A673 (cell line): ENCODE measurements around the gene PHF14. TPM values are rescaled to one million over a fixed set of nuclear protein-coding genes. Genes with fewer than 3 reads are reported as not detected.

Source experiments
- BruUV-seq: library from RNA; stranded (reverse); fragments of 400-500 nt; replicated peaks from 2 replicates; lab custom pipeline; 2021; lab: Mats Ljungman, UMichigan
- CTCF ChIA-PET: fragments of 300-600 bp; sonication (Branson Sonifier 250); formaldehyde crosslinking; loops from one replicate; lab custom pipeline; 2022; ENCODE audit warnings: antibody characterized with exemption; lab: Charles Lee
- POLR2A ChIA-PET: fragments of 300-600 bp; sonication (Branson Sonifier 250); formaldehyde crosslinking; loops from one replicate; lab custom pipeline; 2022; ENCODE audit warnings: antibody characterized with exemption; ENCODE audit not compliant: low non-redundant PET; lab: Charles Lee
- DNase-seq: peaks from one replicate; pipeline ENCODE4 v3.0.0-alpha.2; 2015; ENCODE audit warnings: low spot score
- H3K27ac ChIP-seq: fragments of 200-600 bp; sonication (generic); 2 replicates; pipeline ENCODE4 v1.5.1; 2016; ENCODE audit warnings: mixed run types, low read depth, mild to moderate bottlenecking, mixed read lengths, antibody characterized with exemption, low read length; ENCODE audit not compliant: poor library complexity, severe bottlenecking
- H3K27me3 ChIP-seq: fragments of 200-600 bp; sonication (generic); replicated peaks from 2 replicates; pipeline ENCODE4 v1.6.1; 2017; ENCODE audit warnings: mixed run types, low read depth, mild to moderate bottlenecking, mixed read lengths, antibody characterized with exemption, low read length; ENCODE audit not compliant: insufficient read depth, poor library complexity
- H3K36me3 ChIP-seq: fragments of 200-600 bp; sonication (generic); 2 replicates; pipeline ENCODE4 v1.6.1; 2016; ENCODE audit warnings: mixed run types, mild to moderate bottlenecking, mixed read lengths, antibody characterized with exemption, low read length; ENCODE audit not compliant: insufficient read depth, poor library complexity, severe bottlenecking
- H3K4me1 ChIP-seq: fragments of 200-600 bp; sonication (generic); 2 replicates; pipeline ENCODE4 v1.6.1; 2017; ENCODE audit warnings: mixed run types, mild to moderate bottlenecking, mixed read lengths, antibody characterized with exemption, low read length; ENCODE audit not compliant: insufficient read depth, poor library complexity, severe bottlenecking
- H3K4me3 ChIP-seq: fragments of 200-600 bp; sonication (generic); 2 replicates; pipeline ENCODE4 v1.5.1; 2016; ENCODE audit warnings: low read depth, mixed run types, mild to moderate bottlenecking, mixed read lengths, low read length; ENCODE audit not compliant: poor library complexity, severe bottlenecking
- H3K9me3 ChIP-seq: fragments of 200-600 bp; sonication (generic); 2 replicates; pipeline ENCODE4 v1.6.1; 2016; ENCODE audit warnings: mixed run types, low read depth, mild to moderate bottlenecking, mixed read lengths, antibody characterized with exemption, low read length; ENCODE audit not compliant: poor library complexity, severe bottlenecking
- EZH2 ChIP-seq: fragments of 200-600 bp; sonication (generic); IDR thresholded peaks from 2 replicates; pipeline ENCODE4 v1.6.1; 2017; ENCODE audit warnings: borderline replicate concordance, low read depth, mild to moderate bottlenecking, mixed read lengths, antibody characterized with exemption, low read length; ENCODE audit not compliant: poor library complexity, severe bottlenecking
- intact Hi-C: fragments of 100-400 bp; cut with micrococcal nuclease; formaldehyde crosslinking; loops from one replicate; pipeline ENCODE4 v1.10.0; 2022; ENCODE audit not compliant: unreplicated experiment
- total RNA-seq: library from RNA; stranded (reverse); gene quantifications from 2 replicates; pipeline ENCODE4 v1.2.3, GENCODE V29; 2021
- TF ChIP-seq, protein P1 (sequence below): fragments of 300-800, 200-600 bp; sonication (generic); conservative IDR thresholded peaks from 2 replicates; pipeline ENCODE4 v1.5.1; 2017; ENCODE audit warnings: low read depth, mild to moderate bottlenecking, antibody characterized with exemption, low read length, moderate library complexity, mixed read lengths

The PHF14 gene
- total RNA-seq, 1 experiment from 2014 or later = 79.5 TPM

DNA sequence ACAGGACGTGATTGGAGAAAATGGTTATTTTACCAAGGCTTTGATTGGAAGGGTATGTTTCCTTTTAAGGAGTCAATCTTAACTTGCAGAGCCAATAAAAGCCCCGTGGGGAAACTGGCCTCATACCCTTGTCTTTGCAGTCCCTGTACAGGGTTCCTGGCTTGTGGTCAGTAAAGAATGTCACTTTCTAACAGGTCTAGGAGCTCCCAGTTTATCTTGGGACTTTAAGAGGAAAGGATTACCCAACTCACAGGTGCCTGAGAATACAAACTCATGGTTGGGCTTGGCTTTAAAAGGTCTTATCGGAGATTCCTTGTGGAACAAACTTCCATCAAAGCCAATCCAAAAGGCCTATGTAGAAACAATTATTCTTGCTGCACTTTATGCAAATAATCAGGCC, 221.8 kb downstream of the PHF14 start:
- H3K27me3 ChIP-seq = no peaks in the 10 kb centered on the region
- peaks cover 4% of the 10 kb centered on the region for H3K4me1 ChIP-seq
- no peaks in the 10 kb centered on the region for H3K9me3 ChIP-seq
- no peak overlapping the region for H3K4me3 ChIP-seq
- intact Hi-C loops = no loop called here
- ChIA-PET POLR2A (no interaction called here), CTCF (no interaction called here)
- no peaks in the 10 kb centered on the region for H3K36me3 ChIP-seq
- BruUV-seq = no TSS peak
- no peak overlapping the region for H3K27ac ChIP-seq
- no peak for TF ChIP-seq EZH2
- TF ChIP-seq, protein P1, sequence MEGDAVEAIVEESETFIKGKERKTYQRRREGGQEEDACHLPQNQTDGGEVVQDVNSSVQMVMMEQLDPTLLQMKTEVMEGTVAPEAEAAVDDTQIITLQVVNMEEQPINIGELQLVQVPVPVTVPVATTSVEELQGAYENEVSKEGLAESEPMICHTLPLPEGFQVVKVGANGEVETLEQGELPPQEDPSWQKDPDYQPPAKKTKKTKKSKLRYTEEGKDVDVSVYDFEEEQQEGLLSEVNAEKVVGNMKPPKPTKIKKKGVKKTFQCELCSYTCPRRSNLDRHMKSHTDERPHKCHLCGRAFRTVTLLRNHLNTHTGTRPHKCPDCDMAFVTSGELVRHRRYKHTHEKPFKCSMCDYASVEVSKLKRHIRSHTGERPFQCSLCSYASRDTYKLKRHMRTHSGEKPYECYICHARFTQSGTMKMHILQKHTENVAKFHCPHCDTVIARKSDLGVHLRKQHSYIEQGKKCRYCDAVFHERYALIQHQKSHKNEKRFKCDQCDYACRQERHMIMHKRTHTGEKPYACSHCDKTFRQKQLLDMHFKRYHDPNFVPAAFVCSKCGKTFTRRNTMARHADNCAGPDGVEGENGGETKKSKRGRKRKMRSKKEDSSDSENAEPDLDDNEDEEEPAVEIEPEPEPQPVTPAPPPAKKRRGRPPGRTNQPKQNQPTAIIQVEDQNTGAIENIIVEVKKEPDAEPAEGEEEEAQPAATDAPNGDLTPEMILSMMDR = no peak
- no peak for DNase-seq

GRCh38 chr7:11196143-11196542, 222.5 kb downstream of the PHF14 start:
- TF ChIP-seq, protein P1 = no peak
- TF ChIP-seq EZH2 = no peak
- intact Hi-C loops = no loop called here
- POLR2A ChIA-PET = no interaction called here

GRCh38 chr7:11203224-11203623, 229.6 kb downstream of the PHF14 start:
- peaks cover 4% of the 10 kb centered on the region for H3K4me1 ChIP-seq
- H3K36me3 ChIP-seq = no peaks in the 10 kb centered on the region
- H3K27ac ChIP-seq = no peak overlapping the region
- CTCF ChIA-PET = no interaction called here
- intact Hi-C loops = no loop called here
- DNase-seq = no peak
- TF ChIP-seq EZH2 = no peak
- TF ChIP-seq, protein P1 = no peak
- POLR2A ChIA-PET = no interaction called here
- no peak overlapping the region for H3K4me3 ChIP-seq
- no peaks in the 10 kb centered on the region for H3K9me3 ChIP-seq
- no peaks in the 10 kb centered on the region for H3K27me3 ChIP-seq
- no TSS peak for BruUV-seq

More at GRCh38 chr7:11196143-11196542, 222.5 kb downstream of the PHF14 start:
- no peaks in the 10 kb centered on the region for H3K36me3 ChIP-seq
- H3K9me3 ChIP-seq = no peaks in the 10 kb centered on the region
- no TSS peak for BruUV-seq
- no peak overlapping the region for H3K27ac ChIP-seq
- peaks cover 4% of the 10 kb centered on the region for H3K4me1 ChIP-seq
- CTCF ChIA-PET = no interaction called here
- H3K4me3 ChIP-seq = no peak overlapping the region
- H3K27me3 ChIP-seq = no peaks in the 10 kb centered on the region
- DNase-seq = no peak
